HTR-8/SVneo (cell line): ENCODE measurements around the gene BAHCC1.

Experiments
- DNase-seq: peaks from one replicate; pipeline ENCODE4 v3.0.0; 2011; ENCODE audit warnings: low spot score, mixed read lengths; ENCODE audit not compliant: insufficient read length
- FAIRE-seq: peaks from 2 replicates; lab custom pipeline; 2011; peaks lifted over from hg19 to GRCh38; lab: Jason Lieb, UNC

Gene BAHCC1

GRCh38 chr17:81468770-81469121 lies 73.5 kb downstream of the BAHCC1 start:
- DNase-seq (no peak), FAIRE-seq (no peak)

DNA sequence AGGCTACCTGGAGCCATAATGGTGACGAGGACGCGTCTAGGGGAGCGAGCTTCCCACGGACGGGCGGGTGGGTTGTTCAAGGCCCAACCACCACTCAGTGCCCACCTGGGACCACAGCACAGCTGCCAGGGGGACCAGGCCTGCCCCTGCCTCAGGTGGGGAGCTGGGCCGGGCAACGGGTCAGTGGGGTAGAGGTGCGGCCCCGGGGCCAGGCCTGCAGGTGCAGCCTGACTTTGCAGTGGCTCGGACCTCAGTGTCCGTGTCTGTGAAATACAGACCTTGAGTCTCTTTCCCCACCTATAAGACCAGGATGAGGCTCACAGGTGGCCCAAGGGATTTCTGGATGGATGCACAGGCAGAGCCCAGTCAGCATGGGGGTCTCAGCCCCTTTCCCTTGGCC lies 74.0 kb downstream of the BAHCC1 start:
- FAIRE-seq (no peak), DNase-seq (no peak)

DNA sequence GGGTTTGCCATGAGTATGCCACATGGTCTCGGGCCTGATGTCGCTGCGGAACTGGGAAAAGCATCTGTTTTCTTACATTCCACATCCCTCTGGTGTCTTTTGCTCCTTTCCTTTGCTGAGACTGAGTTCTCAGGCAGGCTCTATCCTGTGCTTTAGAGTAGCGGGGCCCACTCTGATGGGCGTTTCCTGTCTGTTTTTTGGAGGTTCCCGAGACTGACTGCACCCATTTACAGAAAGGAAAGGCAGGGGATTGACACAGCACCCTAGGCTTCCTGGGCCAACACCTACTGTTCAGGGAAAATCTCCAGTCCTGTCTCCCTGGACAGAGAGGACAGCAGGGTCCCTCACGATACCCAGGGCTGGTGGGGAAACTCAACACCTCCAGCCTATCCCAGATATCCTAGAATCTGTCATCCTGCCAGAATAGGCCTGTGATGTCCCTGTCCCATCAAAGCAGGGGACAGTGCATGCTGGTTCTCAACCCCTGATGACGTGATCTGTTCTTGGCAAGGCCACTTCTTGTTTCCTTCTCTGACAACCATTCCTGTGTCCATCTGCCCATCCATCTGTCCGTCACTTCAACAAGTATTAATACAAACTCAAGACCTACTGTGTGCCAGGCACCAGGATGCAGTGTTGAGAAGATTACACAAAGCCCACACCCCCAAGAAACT lies 75.2 kb downstream of the BAHCC1 start:
- no peak for FAIRE-seq

GRCh38 chr17:81470944-81471817 lies 75.9 kb downstream of the BAHCC1 start:
- DNase-seq (no peak), FAIRE-seq (no peak)

More for the DNA sequence above, 75.2 kb downstream of the BAHCC1 start:
- no peak for DNase-seq

- DNase-seq (peak; percentile 57), FAIRE-seq (peak; percentile 76)
Observed at GRCh38 chr17:81471818-81472456, 76.7 kb downstream of the BAHCC1 start.

GRCh38 chr17:81473019-81473418 lies 77.8 kb downstream of the BAHCC1 start:
- FAIRE-seq (no peak), DNase-seq (no peak)

DNA sequence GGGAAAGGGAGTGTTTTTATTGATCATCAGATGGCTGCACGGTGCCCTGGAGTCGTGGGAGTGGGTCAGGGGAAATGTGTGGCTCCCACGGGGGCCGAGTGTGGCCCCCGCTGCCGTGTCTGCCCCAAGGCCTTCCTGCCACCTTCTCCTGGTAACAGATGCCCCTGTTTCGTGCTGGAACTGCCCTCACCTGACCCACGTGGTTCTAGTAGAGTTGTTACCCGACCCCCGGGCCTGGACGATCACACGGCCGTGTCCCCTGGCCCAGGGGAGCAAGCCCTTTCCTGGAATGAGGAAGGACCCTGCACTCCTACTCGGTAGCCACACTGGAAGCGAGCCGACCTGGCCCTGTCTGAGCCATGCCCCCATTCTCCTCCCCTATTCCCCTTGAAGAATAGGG lies 79.7 kb downstream of the BAHCC1 start:
- no peak for FAIRE-seq
- DNase-seq = no peak

GRCh38 chr17:81476097-81476496 lies 80.8 kb downstream of the BAHCC1 start:
- no peak for FAIRE-seq
- no peak for DNase-seq

- no peak for FAIRE-seq
Observed at GRCh38 chr17:81476635-81477034, 81.4 kb downstream of the BAHCC1 start.

DNA sequence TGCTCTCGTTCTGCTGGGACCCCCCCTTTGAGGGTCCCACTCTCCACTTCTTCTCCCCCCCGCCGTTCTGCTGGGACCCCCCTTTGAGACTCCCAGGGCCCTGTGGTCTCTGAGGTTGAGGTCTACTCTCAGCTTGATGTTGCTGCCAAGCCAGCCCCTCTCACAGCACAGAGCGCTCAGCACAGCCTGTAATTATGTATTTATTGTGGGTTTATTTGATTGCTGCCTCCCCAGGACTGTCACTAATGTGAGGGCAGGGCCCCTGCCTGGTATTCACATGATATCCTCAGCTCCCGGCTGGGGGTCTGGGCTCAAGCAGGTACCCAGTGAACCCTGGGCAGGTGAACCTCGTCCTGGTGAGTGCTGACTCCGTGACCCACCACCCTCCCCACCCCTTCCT lies 81.9 kb downstream of the BAHCC1 start:
- FAIRE-seq (no peak), DNase-seq (no peak)

More at GRCh38 chr17:81476635-81477034, 81.4 kb downstream of the BAHCC1 start:
- no peak for DNase-seq

- DNase-seq (no peak), FAIRE-seq (no peak)
Observed at GRCh38 chr17:81478119-81478518, 82.9 kb downstream of the BAHCC1 start.

- FAIRE-seq (peak; percentile 16), DNase-seq (no peak)
Observed at GRCh38 chr17:81479175-81480071, 84.2 kb downstream of the BAHCC1 start.

DNA sequence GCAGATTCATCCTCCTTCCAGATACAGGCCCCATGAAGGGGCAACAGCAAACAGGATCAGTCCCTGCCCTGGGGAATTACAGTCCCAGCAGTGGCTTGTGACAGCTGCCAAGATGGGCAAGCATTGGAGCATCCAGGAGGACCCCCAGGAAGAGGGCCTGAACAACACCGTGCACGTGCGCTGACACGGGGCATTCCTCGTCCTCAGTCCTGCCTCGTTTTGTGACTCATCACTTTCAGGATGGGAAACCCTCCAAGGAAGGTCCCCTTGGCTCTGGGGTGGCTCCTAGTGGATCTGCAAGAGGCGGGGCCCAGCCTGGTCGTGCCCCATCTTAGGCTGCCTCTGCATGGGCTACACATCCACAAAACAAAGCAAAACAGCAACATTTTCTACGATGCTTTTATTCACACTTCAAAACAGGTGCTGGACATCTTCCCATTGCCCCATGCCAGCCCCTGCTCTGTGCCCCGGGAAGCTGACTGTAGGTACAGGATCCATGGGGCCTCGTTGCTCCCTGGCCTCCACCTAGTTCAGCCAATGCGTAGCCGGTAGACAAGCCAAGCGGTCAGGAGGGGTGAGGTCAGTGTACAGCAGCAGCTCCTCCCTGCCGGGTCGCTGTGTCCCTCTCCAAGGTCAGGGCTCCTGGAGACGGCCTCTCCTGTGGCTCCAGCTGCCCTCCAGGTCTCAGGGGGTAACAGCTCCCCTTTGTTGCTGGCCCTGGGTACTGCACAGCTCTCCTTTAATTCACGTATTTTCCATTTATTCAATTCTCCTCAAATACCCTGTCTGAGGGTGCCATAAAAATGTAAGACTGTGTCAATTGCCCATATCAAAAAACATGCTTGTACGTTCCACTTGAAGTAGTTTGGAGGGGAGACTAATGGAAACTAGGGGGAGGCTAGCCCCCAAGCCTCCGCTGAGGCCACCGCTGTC lies 85.1 kb downstream of the BAHCC1 start:
- peak; percentile 72 for DNase-seq
- FAIRE-seq = peak; percentile 91

- DNase-seq (peak; percentile 55), FAIRE-seq (no peak)
Observed at GRCh38 chr17:81481073-81481799, 86.0 kb downstream of the BAHCC1 start.

- no peak for DNase-seq
- no peak for FAIRE-seq
Observed at GRCh38 chr17:81481815-81482505, 86.7 kb downstream of the BAHCC1 start.

DNA sequence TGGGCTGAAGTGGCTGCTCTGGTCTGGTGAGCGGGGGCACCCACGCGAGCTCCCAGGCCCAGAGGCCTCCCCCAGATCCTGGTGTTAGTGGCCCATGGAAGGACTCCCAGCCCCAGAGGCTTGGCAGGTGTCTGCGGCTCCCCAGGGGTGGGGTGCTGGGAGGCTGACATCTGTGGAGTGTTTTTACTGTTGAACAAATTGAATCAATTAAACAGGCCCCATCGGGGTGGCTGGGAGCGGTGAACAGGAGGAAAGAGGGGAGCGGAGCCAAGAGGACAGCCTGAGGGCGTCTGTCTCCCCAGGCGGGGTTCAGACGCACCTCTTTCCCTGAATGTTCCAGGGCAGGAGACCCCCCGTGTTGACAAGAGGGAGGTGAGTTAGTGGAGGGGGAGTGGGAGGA lies 87.4 kb downstream of the BAHCC1 start:
- no peak for FAIRE-seq

DNA sequence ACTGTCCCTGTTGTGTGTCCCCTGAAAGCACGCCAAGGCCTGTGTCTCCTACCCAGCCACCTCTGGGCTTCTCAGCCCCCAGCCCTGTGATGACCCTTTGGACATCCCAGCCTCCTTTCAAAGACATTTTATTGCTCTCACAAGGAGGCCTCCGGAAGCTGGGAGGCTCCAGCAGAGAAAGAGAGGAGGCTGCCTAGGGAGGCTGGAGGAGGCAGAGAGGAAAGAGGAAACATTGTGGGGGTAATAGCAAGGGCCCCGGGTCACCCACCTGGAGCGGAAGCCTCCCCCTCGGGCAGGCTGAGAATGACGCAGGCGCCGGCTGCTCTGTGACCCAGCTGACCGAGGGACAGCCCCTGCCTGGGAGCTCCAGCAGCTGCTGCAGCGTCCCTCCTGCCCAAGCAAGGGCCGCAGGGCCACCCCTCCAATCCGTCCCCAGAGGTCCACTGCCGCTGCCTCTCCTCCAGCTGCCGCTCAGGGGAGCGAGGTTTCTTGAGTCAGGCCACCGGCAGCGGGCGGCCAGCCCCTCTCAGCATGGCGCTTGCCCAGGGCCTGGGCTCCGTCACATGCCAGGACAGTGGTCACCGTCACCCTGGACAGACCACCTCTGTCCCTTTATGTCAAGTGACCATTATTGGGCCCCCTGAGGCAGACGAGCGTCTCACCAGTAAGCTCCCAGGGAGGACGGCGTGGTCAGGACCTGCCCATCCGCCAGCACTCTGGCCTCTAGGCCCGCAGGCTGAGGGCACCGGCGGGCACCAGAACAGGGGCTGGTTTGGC lies 88.0 kb downstream of the BAHCC1 start:
- FAIRE-seq (no peak), DNase-seq (no peak)

More for the DNA sequence above, 87.4 kb downstream of the BAHCC1 start:
- DNase-seq = no peak
